SIG-M5 treated with dmso at 0.1 percent for 504 hours (cell line): ENCODE results near the gene KLF7.

Experiments
- DNase-seq: peaks from one replicate; lab custom pipeline; 2025; ENCODE audit not compliant: unreplicated experiment; lab: John Stamatoyannopoulos, UW

Gene KLF7

GRCh38 chr2:207150284-207150683, 15.5 kb downstream of the KLF7 start:
- DNase-seq, result peak; percentile 47

- DNase-seq, result no peak
These were observed 16.2 kb downstream of the KLF7 start for GRCh38 chr2:207149249-207150213.

- DNase-seq, result no peak
These were observed 17.7 kb downstream of the KLF7 start for GRCh38 chr2:207148020-207148419.

- DNase-seq, result no peak
These were observed 21.5 kb downstream of the KLF7 start for GRCh38 chr2:207144173-207144785.

- DNase-seq, result peak; percentile 84
These were observed 22.3 kb downstream of the KLF7 start for GRCh38 chr2:207143215-207144172.

- peak; percentile 51 for DNase-seq
These were observed 23.3 kb downstream of the KLF7 start for GRCh38 chr2:207142461-207142860.

- DNase-seq, result peak; percentile 69
These were observed 24.4 kb downstream of the KLF7 start for GRCh38 chr2:207141386-207141785.

GRCh38 chr2:207140265-207140664, 25.5 kb downstream of the KLF7 start:
- no peak for DNase-seq

GRCh38 chr2:207139552-207139951, 26.2 kb downstream of the KLF7 start:
- DNase-seq, result peak; percentile 73

GRCh38 chr2:207138627-207139297, 27.0 kb downstream of the KLF7 start:
- no peak for DNase-seq

- DNase-seq, result no peak
These were observed 28.0 kb downstream of the KLF7 start for GRCh38 chr2:207137596-207138337.

- DNase-seq, result no peak
These were observed 28.9 kb downstream of the KLF7 start for GRCh38 chr2:207136874-207137273.

- DNase-seq, result peak; percentile 69
These were observed 29.8 kb downstream of the KLF7 start for GRCh38 chr2:207135801-207136457.

GRCh38 chr2:207135340-207135739, 30.4 kb downstream of the KLF7 start:
- DNase-seq, result no peak

GRCh38 chr2:207133820-207134519, 31.8 kb downstream of the KLF7 start:
- DNase-seq, result no peak

- DNase-seq, result no peak
These were observed 32.3 kb downstream of the KLF7 start for GRCh38 chr2:207133458-207133819.

- no peak for DNase-seq
These were observed 33.7 kb downstream of the KLF7 start for GRCh38 chr2:207132019-207132418.

GRCh38 chr2:207131594-207131993, 34.2 kb downstream of the KLF7 start:
- DNase-seq, result no peak
